Measurements from ENCODE around the gene ACOX3.

The ACOX3 gene

DNA sequence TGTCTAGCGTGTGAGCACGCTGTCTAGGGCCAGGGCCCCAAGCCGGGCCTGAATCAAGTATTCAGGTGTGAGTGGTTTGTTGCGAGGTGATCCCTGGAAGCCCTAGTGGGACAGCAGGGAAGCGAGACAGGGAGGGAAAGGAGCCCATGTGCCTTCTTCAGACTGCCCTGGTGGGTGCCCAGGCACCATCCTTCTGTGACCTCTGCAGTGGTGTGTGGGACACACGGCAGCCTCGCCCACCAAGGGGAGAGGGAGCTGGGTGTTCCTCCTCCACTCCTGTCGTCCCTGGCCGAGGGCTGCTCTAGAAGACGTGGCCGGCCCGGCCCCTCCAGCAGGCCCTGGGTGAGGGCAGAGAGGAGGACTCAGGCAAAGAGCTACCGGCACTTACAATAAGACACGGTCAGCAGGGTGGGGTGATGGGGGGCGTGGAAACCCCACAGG, 123.6 kb downstream of the ACOX3 start:
- FAIRE-seq: no peak

All from endometrium (tissue), 2 donors.